ENCODE data around the gene CLASRP.

CLASRP gene

GRCh38 chr19:45019187-45019586 is 19.7 kb upstream of the CLASRP start:
- DNase-seq = no peak

GRCh38 chr19:45020071-45020470 is 18.8 kb upstream of the CLASRP start:
- DNase-seq = no peak

- no peak for DNase-seq
Observed at GRCh38 chr19:45021971-45022370, 16.9 kb upstream of the CLASRP start.

- no peak for DNase-seq
Observed at GRCh38 chr19:45023048-45023447, 15.8 kb upstream of the CLASRP start.

- DNase-seq = no peak
Observed at GRCh38 chr19:45025264-45025663, 13.6 kb upstream of the CLASRP start.

- DNase-seq = no peak
Observed at GRCh38 chr19:45027371-45027770, 11.5 kb upstream of the CLASRP start.

- no peak for DNase-seq
Observed at GRCh38 chr19:45030825-45031224, 8.0 kb upstream of the CLASRP start.

- DNase-seq = no peak
Observed at GRCh38 chr19:45032421-45032820, 6.4 kb upstream of the CLASRP start.

- DNase-seq = no peak
Observed at GRCh38 chr19:45035755-45036154, 3.1 kb upstream of the CLASRP start.

- DNase-seq = no peak
Observed at GRCh38 chr19:45037393-45038169, 1.3 kb upstream of the CLASRP start.

- peak in 1 of 51 donors; percentile 11 for DNase-seq
Observed at GRCh38 chr19:45040059-45040771, 1.4 kb downstream of the CLASRP start.

GRCh38 chr19:45041125-45041524 is 2.3 kb downstream of the CLASRP start:
- DNase-seq = no peak

GRCh38 chr19:45045671-45046353 is 7.0 kb downstream of the CLASRP start:
- DNase-seq = peak in 48 of 51 donors; percentile 6 to 94 (median 72)

GRCh38 chr19:45046355-45046754 is 7.5 kb downstream of the CLASRP start:
- DNase-seq = peak in 1 of 51 donors; percentile 31

GRCh38 chr19:45047188-45047797 is 8.4 kb downstream of the CLASRP start:
- DNase-seq = no peak

- peak in 31 of 51 donors; percentile 1 to 69 (median 20) for DNase-seq
Observed at GRCh38 chr19:45049073-45049736, 10.4 kb downstream of the CLASRP start.

- no peak for DNase-seq
Observed at GRCh38 chr19:45050036-45050435, 11.2 kb downstream of the CLASRP start.

- DNase-seq = no peak
Observed at GRCh38 chr19:45051929-45052579, 13.2 kb downstream of the CLASRP start.

GRCh38 chr19:45056831-45057230 is 18.0 kb downstream of the CLASRP start:
- no peak for DNase-seq

- no peak for DNase-seq
Observed at GRCh38 chr19:45057444-45057843, 18.6 kb downstream of the CLASRP start.
